ENCODE results near the gene BLOC1S1.

The BLOC1S1 gene

DNA sequence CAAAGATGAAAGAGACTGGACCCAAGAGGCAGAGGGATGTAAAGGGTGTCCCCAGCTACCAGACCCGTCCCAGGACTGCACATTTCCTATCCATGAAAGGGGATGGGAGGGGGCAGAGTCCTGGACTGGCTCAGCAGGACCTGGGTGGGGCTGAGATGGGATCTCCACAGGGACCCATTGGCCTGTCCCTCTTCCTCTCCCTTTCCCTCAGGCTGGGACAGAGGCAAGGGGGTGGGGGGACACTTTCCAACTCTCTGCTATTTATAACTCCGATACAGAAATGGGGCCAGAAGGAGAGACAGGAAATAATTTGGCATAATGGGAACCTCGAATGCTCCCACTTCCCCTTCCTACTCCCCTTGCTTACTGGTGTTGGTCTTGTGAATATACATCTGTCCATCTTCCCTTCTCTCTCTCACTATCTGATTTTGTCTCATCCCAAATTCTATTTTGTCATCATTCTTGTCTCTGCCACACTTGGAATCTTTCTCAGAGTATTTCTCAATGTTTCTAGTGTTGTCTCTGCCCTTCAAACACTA is 7.1 kb upstream of the BLOC1S1 start:
- H3K9me3 ChIP-seq (ENCODE audit: severe bottlenecking) = no peaks in the 10 kb centered on the region
- TF ChIP-seq, protein P1, sequence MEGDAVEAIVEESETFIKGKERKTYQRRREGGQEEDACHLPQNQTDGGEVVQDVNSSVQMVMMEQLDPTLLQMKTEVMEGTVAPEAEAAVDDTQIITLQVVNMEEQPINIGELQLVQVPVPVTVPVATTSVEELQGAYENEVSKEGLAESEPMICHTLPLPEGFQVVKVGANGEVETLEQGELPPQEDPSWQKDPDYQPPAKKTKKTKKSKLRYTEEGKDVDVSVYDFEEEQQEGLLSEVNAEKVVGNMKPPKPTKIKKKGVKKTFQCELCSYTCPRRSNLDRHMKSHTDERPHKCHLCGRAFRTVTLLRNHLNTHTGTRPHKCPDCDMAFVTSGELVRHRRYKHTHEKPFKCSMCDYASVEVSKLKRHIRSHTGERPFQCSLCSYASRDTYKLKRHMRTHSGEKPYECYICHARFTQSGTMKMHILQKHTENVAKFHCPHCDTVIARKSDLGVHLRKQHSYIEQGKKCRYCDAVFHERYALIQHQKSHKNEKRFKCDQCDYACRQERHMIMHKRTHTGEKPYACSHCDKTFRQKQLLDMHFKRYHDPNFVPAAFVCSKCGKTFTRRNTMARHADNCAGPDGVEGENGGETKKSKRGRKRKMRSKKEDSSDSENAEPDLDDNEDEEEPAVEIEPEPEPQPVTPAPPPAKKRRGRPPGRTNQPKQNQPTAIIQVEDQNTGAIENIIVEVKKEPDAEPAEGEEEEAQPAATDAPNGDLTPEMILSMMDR (IDR thresholded peaks at IDR 0.05; ENCODE audit: low read depth, low read length) = no peak
- DNase-seq = no peak
- no peaks in the 10 kb centered on the region for H3K27me3 ChIP-seq (ENCODE audit: insufficient read depth, low read depth, severe bottlenecking)
- H3K27ac ChIP-seq = no peak overlapping the region
- no peaks in the 10 kb centered on the region for H3K36me3 ChIP-seq
- H3K4me3 ChIP-seq (ENCODE audit: low read depth, low read length) = peak overlapping the region; percentile 72; the same call in 1 of the 2 replicates

DNA sequence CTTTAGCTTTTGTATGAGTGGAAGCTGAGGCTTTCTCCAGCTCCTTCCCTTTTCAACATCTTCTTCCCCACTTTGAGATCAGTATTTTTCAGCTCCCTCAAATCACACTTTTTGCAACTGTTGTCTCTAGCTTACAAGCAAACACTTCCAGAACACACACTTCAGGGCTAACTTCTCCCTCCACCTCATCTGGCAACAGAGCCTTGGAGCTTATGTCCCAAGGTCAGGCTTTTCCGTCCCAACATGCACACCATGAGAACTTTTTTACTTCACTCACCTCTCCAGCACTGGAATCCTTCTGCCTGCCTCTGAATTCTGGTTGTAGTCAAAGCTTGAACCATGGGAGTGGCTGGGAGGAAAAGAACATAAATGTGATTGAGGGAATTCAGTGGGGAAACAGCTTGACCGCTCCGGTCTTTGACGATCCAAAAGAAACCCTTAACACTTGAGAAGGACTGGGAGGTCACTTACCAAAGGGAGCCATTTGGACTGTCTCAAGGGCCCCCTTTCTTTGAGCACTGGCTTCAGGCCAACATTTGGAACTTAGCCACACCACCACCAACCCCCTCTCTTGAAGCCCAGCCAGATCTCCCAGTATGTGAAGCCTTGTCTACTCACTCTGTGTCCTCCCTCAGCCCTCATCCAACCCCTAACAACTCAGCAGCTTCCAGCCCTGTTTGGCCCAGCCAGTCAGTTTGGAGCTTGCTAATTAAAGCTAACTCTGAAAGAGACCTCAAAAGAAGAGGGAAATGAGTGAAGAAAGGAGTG is 3.9 kb upstream of the BLOC1S1 start:
- H3K36me3 ChIP-seq = no peaks in the 10 kb centered on the region
- peak overlapping the region; percentile 59 for H3K27ac ChIP-seq
- no peak for DNase-seq
- no peaks in the 10 kb centered on the region for H3K9me3 ChIP-seq (ENCODE audit: severe bottlenecking)
- TF ChIP-seq, protein P1 (IDR thresholded peaks at IDR 0.05; ENCODE audit: low read depth, low read length) = no peak
- H3K4me3 ChIP-seq (ENCODE audit: low read depth, low read length) = no peak overlapping the region
- H3K27me3 ChIP-seq (ENCODE audit: insufficient read depth, low read depth, severe bottlenecking) = no peaks in the 10 kb centered on the region

DNA sequence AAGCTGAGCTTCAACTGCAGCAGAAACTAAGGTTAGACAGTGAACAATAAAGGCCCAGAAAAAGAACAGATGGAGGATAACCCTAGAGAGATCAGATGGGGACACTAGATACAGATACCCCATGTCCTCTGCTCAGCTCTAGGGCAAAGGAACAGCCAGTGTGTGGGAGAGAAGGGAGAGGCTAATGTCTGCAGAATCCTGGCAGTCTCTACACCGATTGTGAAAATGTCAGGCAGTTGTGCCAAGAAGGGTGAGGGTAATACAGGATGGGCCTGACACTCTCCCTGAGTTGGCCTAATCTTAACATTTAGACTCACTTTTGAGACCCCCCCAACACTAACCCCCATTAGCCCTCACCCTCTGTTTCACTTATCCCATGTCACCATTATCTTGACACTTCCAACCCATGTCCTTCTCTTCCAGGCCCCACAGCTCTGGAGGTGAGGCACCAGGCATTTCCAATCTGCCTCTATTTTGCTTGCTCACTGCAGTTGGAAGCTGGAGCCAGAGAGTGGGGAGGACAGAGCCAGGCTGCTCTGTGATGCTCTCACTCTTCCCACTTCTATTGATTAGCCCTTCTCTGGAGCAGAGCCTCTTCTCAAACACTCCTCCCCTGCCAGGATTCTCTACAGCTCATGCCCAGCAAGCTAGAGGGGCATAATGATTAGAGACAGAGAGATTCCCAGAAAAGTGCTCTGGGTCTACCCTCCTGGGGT is 3.0 kb upstream of the BLOC1S1 start:
- no peak for DNase-seq
- Histone ChIP-seq H3K4me3 (ENCODE audit: low read depth, low read length) (no peak overlapping the region), H3K27me3 (ENCODE audit: insufficient read depth, low read depth, severe bottlenecking) (no peaks in the 10 kb centered on the region), H3K9me3 (ENCODE audit: severe bottlenecking) (no peaks in the 10 kb centered on the region), H3K27ac (peak overlapping the region; percentile 59), H3K36me3 (no peaks in the 10 kb centered on the region)
- TF ChIP-seq, protein P1 (IDR thresholded peaks at IDR 0.05; ENCODE audit: low read depth, low read length) = no peak

DNA sequence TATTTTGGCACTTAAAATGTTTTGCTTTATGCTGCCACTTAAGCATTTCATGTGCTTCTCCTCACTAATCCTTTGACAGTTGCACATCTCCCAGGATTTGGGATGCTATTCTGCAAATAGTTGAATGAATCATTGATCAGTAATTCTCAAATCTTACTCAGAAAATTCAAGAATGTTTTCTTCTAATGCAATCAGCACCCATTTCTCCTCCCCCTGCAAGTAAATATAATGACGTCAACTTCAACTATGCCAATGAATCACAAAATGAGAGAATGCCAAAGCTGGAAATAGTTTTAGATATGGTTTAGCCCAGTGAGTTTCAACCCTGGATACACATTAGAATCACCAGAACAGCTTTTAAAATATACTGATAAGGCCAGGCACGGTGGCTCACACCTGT is 2.1 kb upstream of the BLOC1S1 start:
- Histone ChIP-seq H3K27me3 (ENCODE audit: insufficient read depth, low read depth, severe bottlenecking) (no peaks in the 10 kb centered on the region), H3K36me3 (no peaks in the 10 kb centered on the region), H3K4me3 (ENCODE audit: low read depth, low read length) (no peak overlapping the region), H3K27ac (no peak overlapping the region), H3K9me3 (ENCODE audit: severe bottlenecking) (no peaks in the 10 kb centered on the region)
- DNase-seq = no peak
- TF ChIP-seq, protein P1 (IDR thresholded peaks at IDR 0.05; ENCODE audit: low read depth, low read length) = no peak

DNA sequence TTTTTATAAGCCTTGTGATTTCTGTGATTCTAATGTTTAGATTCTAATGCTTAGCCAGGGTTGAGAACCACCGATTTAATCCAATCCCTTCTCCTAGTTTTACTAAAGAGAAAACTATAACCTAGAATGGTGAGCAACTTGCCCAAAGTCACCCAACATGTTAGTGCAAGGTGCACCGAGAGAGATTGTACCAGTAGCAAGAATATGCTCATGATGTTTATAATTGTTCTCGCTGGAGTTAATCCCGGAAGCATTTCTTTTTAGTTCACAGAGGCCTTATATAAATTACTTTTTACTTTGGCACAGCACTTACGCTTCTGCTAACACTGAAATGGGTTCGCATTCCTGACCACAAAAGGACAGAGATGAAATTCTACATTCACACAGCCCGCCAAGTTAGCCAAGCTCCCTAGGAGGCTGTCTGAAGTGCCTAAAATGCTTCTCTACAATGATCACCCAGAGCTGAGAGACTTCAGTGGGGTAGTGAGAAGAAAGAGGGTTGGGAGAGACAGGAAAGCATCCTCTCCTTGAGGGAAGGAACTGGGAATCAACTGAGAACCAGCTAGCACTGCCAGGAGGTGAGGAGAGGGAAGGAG is 579 bp upstream of the BLOC1S1 start:
- TF ChIP-seq, protein P1 (IDR thresholded peaks at IDR 0.05; ENCODE audit: low read depth, low read length) = no peak
- Histone ChIP-seq H3K27me3 (ENCODE audit: insufficient read depth, low read depth, severe bottlenecking) (no peaks in the 10 kb centered on the region), H3K27ac (peak overlapping the region; percentile 90), H3K9me3 (ENCODE audit: severe bottlenecking) (no peaks in the 10 kb centered on the region), H3K36me3 (peaks cover 11% of the 10 kb centered on the region; the same call in 1 of the 2 replicates), H3K4me3 (ENCODE audit: low read depth, low read length) (peak overlapping the region; percentile 92)
- no peak for DNase-seq

All from WERI-Rb-1 (cell line).